Activated CD8-positive, alpha-beta memory T cell treated with anti-CD3 and anti-CD28 coated beads, Interleukin-2, amount 50 U/mL, for 1 hour (primary cell): Measurements from ENCODE around the gene PTRHD1.

Experiments
- DNase-seq: peaks from one replicate; pipeline ENCODE4 v3.0.0-alpha.2; 2020; ENCODE audit errors: extremely low read depth

PTRHD1 gene

GRCh38 chr2:24830351-24830750 lies 37.2 kb upstream of the PTRHD1 start:
- DNase-seq = no peak

- DNase-seq = no peak
Measured at GRCh38 chr2:24828238-24828996, 35.2 kb upstream of the PTRHD1 start.

- peak; percentile 28 for DNase-seq
Measured at GRCh38 chr2:24827321-24828237, 34.4 kb upstream of the PTRHD1 start.

GRCh38 chr2:24826773-24827145 lies 33.6 kb upstream of the PTRHD1 start:
- DNase-seq = no peak

- no peak for DNase-seq
Measured at GRCh38 chr2:24825883-24826772, 32.9 kb upstream of the PTRHD1 start.

- no peak for DNase-seq
Measured at GRCh38 chr2:24824966-24825882, 32.0 kb upstream of the PTRHD1 start.

- DNase-seq = no peak
Measured at GRCh38 chr2:24824071-24824588, 30.9 kb upstream of the PTRHD1 start.

GRCh38 chr2:24822049-24822706 lies 29.0 kb upstream of the PTRHD1 start:
- DNase-seq = no peak

GRCh38 chr2:24821433-24821891 lies 28.3 kb upstream of the PTRHD1 start:
- DNase-seq = no peak

- DNase-seq = no peak
Measured at GRCh38 chr2:24820598-24821432, 27.6 kb upstream of the PTRHD1 start.

GRCh38 chr2:24820175-24820513 lies 27.0 kb upstream of the PTRHD1 start:
- DNase-seq = no peak

GRCh38 chr2:24819442-24820174 lies 26.4 kb upstream of the PTRHD1 start:
- DNase-seq = no peak

- no peak for DNase-seq
Measured at GRCh38 chr2:24818721-24819167, 25.6 kb upstream of the PTRHD1 start.

GRCh38 chr2:24816884-24817283 lies 23.7 kb upstream of the PTRHD1 start:
- DNase-seq = no peak

GRCh38 chr2:24816404-24816803 lies 23.2 kb upstream of the PTRHD1 start:
- DNase-seq = no peak

- DNase-seq = no peak
Measured at GRCh38 chr2:24815171-24815570, 22.0 kb upstream of the PTRHD1 start.

GRCh38 chr2:24814516-24814915 lies 21.3 kb upstream of the PTRHD1 start:
- DNase-seq = no peak

GRCh38 chr2:24813691-24814137 lies 20.5 kb upstream of the PTRHD1 start:
- DNase-seq = no peak
